ACC112 (cell line): Measurements from ENCODE around the gene RNF220.

Experiments used
- H2AFZ ChIP-seq: fragments of 200-600 bp; sonication (generic); one replicate; pipeline ENCODE4 v1.6.0; 2017; ENCODE audit warnings: antibody characterized with exemption, low read length; ENCODE audit not compliant: unreplicated experiment
- H3K27ac ChIP-seq: fragments of 200-600 bp; sonication (generic); 2 replicates; pipeline ENCODE4 v1.5.1; 2014; ENCODE audit warnings: low read depth, mild to moderate bottlenecking, antibody characterized with exemption, low read length, moderate library complexity
- H3K27me3 ChIP-seq: fragments of 200-600 bp; sonication (generic); 2 replicates; pipeline ENCODE4 v1.6.1; 2014; ENCODE audit warnings: mild to moderate bottlenecking, antibody characterized with exemption, low read length, moderate library complexity, mixed read lengths; ENCODE audit not compliant: insufficient read depth
- H3K36me3 ChIP-seq: fragments of 200-600 bp; sonication (generic); 2 replicates; pipeline ENCODE4 v1.6.1; 2016; ENCODE audit warnings: mild to moderate bottlenecking, antibody characterized with exemption, low read length, moderate library complexity, mixed read lengths; ENCODE audit not compliant: insufficient read depth
- H3K4me1 ChIP-seq: fragments of 200-600 bp; sonication (generic); one replicate; pipeline ENCODE4 v1.6.1; 2016; ENCODE audit warnings: low read length, mixed read lengths; ENCODE audit not compliant: insufficient read depth, unreplicated experiment, control insufficient read depth
- H3K4me3 ChIP-seq: fragments of 200-600 bp; sonication (generic); 2 replicates; pipeline ENCODE4 v1.5.1; 2014; ENCODE audit warnings: mild to moderate bottlenecking, low read depth, low read length
- H3K79me2 ChIP-seq: fragments of 200-600 bp; sonication (generic); one replicate; pipeline ENCODE4 v1.6.0; 2016; ENCODE audit warnings: low read length; ENCODE audit not compliant: control insufficient read depth, unreplicated experiment, insufficient read depth

The RNF220 gene

DNA sequence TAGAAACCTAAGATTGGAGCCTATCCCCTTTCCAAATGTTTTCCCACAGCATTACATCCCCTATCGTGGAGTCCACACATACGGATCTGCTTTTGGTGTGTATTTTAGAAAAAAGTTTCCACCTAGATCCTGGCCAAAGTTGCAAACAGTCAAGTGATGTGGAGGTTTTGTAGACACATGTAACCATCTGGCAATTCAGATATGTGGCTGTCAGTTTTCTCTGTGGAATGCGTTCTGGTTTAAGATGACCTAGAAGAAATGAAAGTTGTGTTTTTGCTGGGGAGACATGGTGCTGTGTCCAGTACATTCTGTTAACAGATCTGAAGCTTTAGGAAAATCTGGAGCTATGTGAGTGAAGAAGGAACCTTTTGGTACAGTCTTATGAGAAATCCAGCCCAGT lies 14.8 kb downstream of the RNF220 start:
- H3K27me3 ChIP-seq: peaks cover 69% of the 10 kb centered on the region
- no peak overlapping the region for H3K27ac ChIP-seq
- H2AFZ ChIP-seq: no peak overlapping the region
- no peaks in the 10 kb centered on the region for H3K4me1 ChIP-seq
- no peaks in the 10 kb centered on the region for H3K79me2 ChIP-seq
- no peaks in the 10 kb centered on the region for H3K36me3 ChIP-seq
- H3K4me3 ChIP-seq: no peak overlapping the region

GRCh38 chr1:44420535-44420934 lies 15.5 kb downstream of the RNF220 start:
- Histone ChIP-seq H3K27me3 (peaks cover 64% of the 10 kb centered on the region), H3K27ac (no peak overlapping the region), H2AFZ (no peak overlapping the region), H3K4me1 (no peaks in the 10 kb centered on the region), H3K36me3 (no peaks in the 10 kb centered on the region), H3K79me2 (no peaks in the 10 kb centered on the region), H3K4me3 (no peak overlapping the region)

GRCh38 chr1:44421446-44421884 lies 16.4 kb downstream of the RNF220 start:
- Histone ChIP-seq H3K4me1 (no peaks in the 10 kb centered on the region), H3K27me3 (peaks cover 57% of the 10 kb centered on the region)

DNA sequence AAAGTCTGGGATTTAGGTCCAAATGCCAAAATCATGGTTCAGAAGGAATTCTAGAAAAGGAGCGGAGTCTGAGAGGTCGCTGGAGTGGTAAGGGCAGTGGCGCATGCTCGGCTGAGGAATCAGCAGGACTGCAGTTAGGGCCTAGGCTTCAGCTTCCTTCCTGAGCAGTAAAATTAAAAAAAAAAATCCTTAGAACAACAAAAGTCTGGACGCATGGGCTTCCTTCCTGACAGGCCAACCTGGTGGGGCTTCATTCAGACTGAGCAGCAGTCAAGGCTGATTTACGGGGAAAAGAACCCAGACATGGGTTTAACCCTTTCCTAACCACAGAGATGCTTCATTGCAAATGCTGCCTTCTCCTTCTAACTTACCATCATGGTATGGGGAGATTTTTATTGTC lies 17.1 kb downstream of the RNF220 start:
- Histone ChIP-seq H3K36me3 (no peaks in the 10 kb centered on the region), H3K4me3 (no peak overlapping the region), H2AFZ (no peak overlapping the region), H3K4me1 (no peaks in the 10 kb centered on the region), H3K27me3 (peaks cover 55% of the 10 kb centered on the region), H3K79me2 (no peaks in the 10 kb centered on the region), H3K27ac (no peak overlapping the region)

More at GRCh38 chr1:44421446-44421884, 16.4 kb downstream of the RNF220 start:
- H3K4me3 ChIP-seq: no peak overlapping the region
- no peaks in the 10 kb centered on the region for H3K79me2 ChIP-seq
- H3K27ac ChIP-seq: no peak overlapping the region
- H3K36me3 ChIP-seq: no peaks in the 10 kb centered on the region
- no peak overlapping the region for H2AFZ ChIP-seq

GRCh38 chr1:44423591-44424537 lies 18.8 kb downstream of the RNF220 start:
- Histone ChIP-seq H3K4me3 (0 out of 2 replicates have a peak overlapping the region, but pooled peaks have one; percentile 36), H3K4me1 (no peaks in the 10 kb centered on the region), H3K79me2 (no peaks in the 10 kb centered on the region), H3K27ac (no peak overlapping the region), H2AFZ (peak overlapping the region; percentile 19), H3K27me3 (peaks cover 55% of the 10 kb centered on the region), H3K36me3 (no peaks in the 10 kb centered on the region)

DNA sequence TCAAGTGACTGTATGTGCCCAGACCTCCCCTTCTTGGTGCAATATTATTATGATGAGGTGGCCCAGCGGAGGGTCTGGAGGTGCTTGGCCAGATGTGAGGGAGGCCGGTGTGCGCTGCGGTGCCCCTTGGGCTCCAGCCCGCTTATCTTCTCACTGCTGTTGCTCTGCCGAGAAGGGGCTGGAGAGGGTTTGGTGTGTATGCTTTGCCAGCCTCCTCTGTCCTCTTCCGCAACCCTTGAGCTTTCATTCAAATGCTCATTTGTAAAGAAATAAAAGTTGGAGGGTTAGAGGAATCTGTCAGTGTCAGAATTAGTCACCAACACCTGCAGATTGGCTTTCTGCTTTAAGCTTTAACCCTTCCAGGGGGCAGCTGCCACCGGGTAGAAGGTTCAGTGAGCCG lies 19.7 kb downstream of the RNF220 start:
- H3K79me2 ChIP-seq: no peaks in the 10 kb centered on the region
- H3K4me3 ChIP-seq: no peak overlapping the region
- no peaks in the 10 kb centered on the region for H3K36me3 ChIP-seq
- peaks cover 55% of the 10 kb centered on the region for H3K27me3 ChIP-seq
- no peak overlapping the region for H3K27ac ChIP-seq
- no peak overlapping the region for H2AFZ ChIP-seq
- no peaks in the 10 kb centered on the region for H3K4me1 ChIP-seq

GRCh38 chr1:44425341-44426082 lies 20.5 kb downstream of the RNF220 start:
- H3K79me2 ChIP-seq: no peaks in the 10 kb centered on the region
- H3K4me3 ChIP-seq: no peak overlapping the region

DNA sequence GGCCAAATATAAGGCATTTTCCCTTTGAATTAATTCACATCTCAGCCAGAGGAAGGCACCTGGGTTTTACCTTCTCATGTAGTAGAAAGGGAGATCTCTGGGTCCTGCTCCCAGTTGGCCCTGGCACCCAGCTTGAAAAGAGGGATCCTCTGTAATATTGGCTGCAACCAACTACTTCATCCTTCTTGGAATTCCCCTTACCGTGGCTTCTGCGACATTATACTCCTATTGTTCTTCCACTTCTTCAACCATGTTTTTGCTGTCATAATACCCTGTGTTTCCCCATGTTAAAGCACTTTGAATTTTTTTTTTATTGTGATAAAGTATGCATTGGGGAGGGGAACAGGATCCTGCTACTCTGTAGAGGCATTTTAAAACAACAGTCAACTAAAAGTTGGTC lies 26.8 kb downstream of the RNF220 start:
- no peak overlapping the region for H3K4me3 ChIP-seq
- H2AFZ ChIP-seq: no peak overlapping the region
- no peaks in the 10 kb centered on the region for H3K4me1 ChIP-seq
- H3K27ac ChIP-seq: no peak overlapping the region
- H3K79me2 ChIP-seq: no peaks in the 10 kb centered on the region
- no peaks in the 10 kb centered on the region for H3K36me3 ChIP-seq
- peaks cover 29% of the 10 kb centered on the region for H3K27me3 ChIP-seq

More at GRCh38 chr1:44425341-44426082, 20.5 kb downstream of the RNF220 start:
- no peak overlapping the region for H3K27ac ChIP-seq
- no peaks in the 10 kb centered on the region for H3K36me3 ChIP-seq
- H3K27me3 ChIP-seq: peaks cover 47% of the 10 kb centered on the region
- no peaks in the 10 kb centered on the region for H3K4me1 ChIP-seq
- no peak overlapping the region for H2AFZ ChIP-seq

DNA sequence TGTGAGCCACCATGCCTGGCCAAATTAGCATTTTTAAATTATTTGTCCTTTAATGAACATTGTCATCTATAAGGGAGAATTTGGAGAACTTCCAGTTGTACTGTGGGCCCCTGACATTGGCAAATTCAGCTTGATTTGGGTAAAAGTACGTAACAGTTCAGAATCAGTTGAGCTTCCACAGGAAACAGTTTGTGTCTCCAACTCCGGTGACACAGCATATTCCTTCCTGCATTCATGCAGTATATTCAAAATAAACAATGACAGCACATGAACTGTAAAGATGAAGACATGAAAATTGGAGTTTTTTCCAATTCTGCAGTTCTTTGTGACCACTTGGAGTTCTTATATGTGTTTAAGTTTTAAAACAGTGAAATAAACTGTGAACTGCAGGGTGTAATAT lies 28.2 kb downstream of the RNF220 start:
- Histone ChIP-seq H3K36me3 (no peaks in the 10 kb centered on the region), H3K27me3 (peaks cover 15% of the 10 kb centered on the region), H3K27ac (no peak overlapping the region), H3K4me1 (no peaks in the 10 kb centered on the region), H2AFZ (no peak overlapping the region), H3K4me3 (no peak overlapping the region), H3K79me2 (no peaks in the 10 kb centered on the region)

- H3K27me3 ChIP-seq: peaks cover 16% of the 10 kb centered on the region; the same call in 1 of the 2 replicates
- H3K36me3 ChIP-seq: no peaks in the 10 kb centered on the region
- no peak overlapping the region for H3K4me3 ChIP-seq
- H3K79me2 ChIP-seq: no peaks in the 10 kb centered on the region
- no peak overlapping the region for H3K27ac ChIP-seq
- H3K4me1 ChIP-seq: no peaks in the 10 kb centered on the region
- H2AFZ ChIP-seq: no peak overlapping the region
Measured at GRCh38 chr1:44436401-44437106, 31.5 kb downstream of the RNF220 start.
